Endothelial cell of umbilical vein (primary cell): ENCODE data around the gene RPS14. TPM values are rescaled to one million over a fixed set of nuclear protein-coding genes. Genes with fewer than 3 reads are reported as not detected.

Experiments used
- BruUV-seq: library from RNA; stranded (reverse); fragments of 400-500 nt; replicated peaks from 2 replicates; lab custom pipeline; 2021; lab: Mats Ljungman, UMichigan
- CTCF ChIA-PET: fragments of 300-600, 350-600 bp; sonication (Branson Sonifier 250); formaldehyde crosslinking; loops from one replicate; lab custom pipeline; 2021; ENCODE audit warnings: antibody characterized with exemption, inconsistent platforms; lab: Charles Lee
- POLR2A ChIA-PET: fragments of 300-600, 350-600 bp; sonication (Branson Sonifier 250); formaldehyde crosslinking; loops from one replicate; lab custom pipeline; 2021; ENCODE audit warnings: antibody characterized with exemption, inconsistent platforms; lab: Charles Lee
- DNase-seq: peaks from one replicate; pipeline ENCODE4 v3.0.0-alpha.2; 2011; ENCODE audit warnings: low read depth, low spot score
- FAIRE-seq: peaks from 2 replicates; lab custom pipeline; 2011; peaks lifted over from hg19 to GRCh38; lab: Jason Lieb, UNC
- H2AFZ ChIP-seq: 2 replicates; pipeline ENCODE4 v1.6.0; 2012; ENCODE audit warnings: low read depth, low read length, control low read depth, inconsistent platforms
- H3K27ac ChIP-seq: 2 replicates; pipeline ENCODE4 v1.5.1; 2011; ENCODE audit warnings: low read depth, mild to moderate bottlenecking, control low read depth, low read length, moderate library complexity; ENCODE audit not compliant: insufficient read depth
- H3K27me3 ChIP-seq, 2 experiments: 2 replicates each; pipeline versions ENCODE4 v1.6.0 to v1.6.1; 2011; ENCODE audit warnings: low read length in 2 of 2, mixed read lengths in 1 of 2; ENCODE audit not compliant: control insufficient read depth in 2 of 2, insufficient read depth in 2 of 2
- H3K36me3 ChIP-seq, 2 experiments: 2 replicates in 1 of 2; 3 replicates in 1 of 2; pipeline ENCODE4 v1.5.1; 2011; ENCODE audit warnings: low read length in 2 of 2, mild to moderate bottlenecking in 1 of 2, moderate library complexity in 1 of 2; ENCODE audit not compliant: control insufficient read depth in 2 of 2, insufficient read depth in 2 of 2; ENCODE audit errors: extremely low read depth in 1 of 2
- H3K4me1 ChIP-seq: 3 replicates; pipeline ENCODE4 v1.5.1; 2011; ENCODE audit warnings: mild to moderate bottlenecking, low read length; ENCODE audit not compliant: control insufficient read depth, insufficient read depth; ENCODE audit errors: extremely low read depth
- H3K4me2 ChIP-seq: 2 replicates; pipeline ENCODE4 v1.6.1; 2011; ENCODE audit warnings: low read length, control low read depth, mixed read lengths; ENCODE audit not compliant: insufficient read depth
- H3K4me3 ChIP-seq, 3 experiments: fragments of 200-600 bp in 1 of 3; sonication (generic), shearing (Covaris generic) in 1 of 3; replicated peaks in 1 of 3; 2 replicates each; pipeline ENCODE4 v1.5.1; 2011 to 2016; ENCODE audit warnings: control low read depth in 3 of 3, low read length in 3 of 3, mild to moderate bottlenecking in 2 of 3, inconsistent platforms in 1 of 3, low read depth in 1 of 3, moderate library complexity in 1 of 3; ENCODE audit not compliant: insufficient read depth in 1 of 3
- H3K79me2 ChIP-seq: 2 replicates; pipeline ENCODE4 v1.6.0; 2012; ENCODE audit warnings: low read length, inconsistent platforms; ENCODE audit not compliant: control insufficient read depth, insufficient read depth
- H3K9ac ChIP-seq: replicated peaks from 2 replicates; pipeline ENCODE3; 2011; ENCODE audit warnings: low read length, control low read depth; ENCODE audit not compliant: insufficient read depth; ENCODE audit errors: extremely low read depth
- H3K9me1 ChIP-seq: replicated peaks from 3 replicates; pipeline ENCODE4 v1.6.0; 2011; ENCODE audit warnings: mild to moderate bottlenecking, low read length; ENCODE audit not compliant: control insufficient read depth, insufficient read depth; ENCODE audit errors: extremely low read depth
- H3K9me3 ChIP-seq: replicated peaks from 2 replicates; pipeline ENCODE4 v1.5.1; 2012; ENCODE audit warnings: low read length, inconsistent platforms; ENCODE audit not compliant: control insufficient read depth, insufficient read depth
- H4K20me1 ChIP-seq: replicated peaks from 2 replicates; pipeline ENCODE3; 2011; ENCODE audit warnings: mild to moderate bottlenecking, low read length; ENCODE audit not compliant: control insufficient read depth, insufficient read depth; ENCODE audit errors: extremely low read depth
- EZH2 ChIP-seq: IDR thresholded peaks from 2 replicates; pipeline ENCODE4 v1.6.1; 2012; ENCODE audit warnings: borderline replicate concordance, low read depth, mild to moderate bottlenecking, moderate library complexity, low read length, inconsistent platforms; ENCODE audit not compliant: severe bottlenecking
- FOS ChIP-seq: IDR thresholded peaks from 2 replicates; pipeline ENCODE4 v1.6.1; 2011; ENCODE audit warnings: mild to moderate bottlenecking, low read length, moderate library complexity, borderline replicate concordance; ENCODE audit not compliant: insufficient read depth
- GATA2 ChIP-seq: IDR thresholded peaks from 2 replicates; pipeline ENCODE4 v1.7.0; 2011; ENCODE audit warnings: low read depth, mild to moderate bottlenecking, moderate library complexity, mixed read lengths, low read length; ENCODE audit not compliant: insufficient read length, insufficient read depth
- JUN ChIP-seq: IDR thresholded peaks from 2 replicates; pipeline ENCODE4 v1.6.1; 2011; ENCODE audit warnings: borderline replicate concordance, low read depth; ENCODE audit not compliant: insufficient read length, insufficient read depth
- MYC ChIP-seq: IDR thresholded peaks from one replicate; pipeline ENCODE4 v1.6.1; 2011; ENCODE audit warnings: mild to moderate bottlenecking, low read depth, low read length
- POLR2A ChIP-seq: IDR thresholded peaks from 2 replicates; pipeline ENCODE4 v1.6.1; 2012; ENCODE audit warnings: low read depth, mild to moderate bottlenecking, control low read depth, low read length
- POLR2AphosphoS5 ChIP-seq: IDR thresholded peaks from 2 replicates; pipeline ENCODE4 v1.6.1; 2012; ENCODE audit warnings: low read depth, mild to moderate bottlenecking, control low read depth, low read length, moderate library complexity; ENCODE audit not compliant: insufficient read depth
- dilution Hi-C: fragments of 300-500 bp; cut with MboI; formaldehyde crosslinking; loops from one replicate; pipeline ENCODE4 v1.15.0; 2019; ENCODE audit warnings: low sequenced_read_pairs; ENCODE audit not compliant: extremely low pct_ligation_motif_present
- intact Hi-C: fragments of 100-400 bp; cut with micrococcal nuclease; formaldehyde crosslinking; loops from one replicate; pipeline ENCODE4 v1.10.0; 2022
- polyA plus RNA-seq, 4 experiments: library from polyadenylated mRNA; depleted of rRNA in 3 of 4; stranded (reverse) in 3 of 4; unstranded in 1 of 4; fragments of >200 nt; gene quantifications; 2 replicates each; pipeline versions ENCODE4 v1.2.1 to v1.2.3, GENCODE V29; 2011 to 2012; ENCODE audit warnings: missing spikeins in 1 of 4
- total RNA-seq: library from RNA; stranded (reverse); gene quantifications from 2 replicates; pipeline ENCODE4 v1.2.3, GENCODE V29; 2021
- TF ChIP-seq, protein P1 (sequence below): IDR thresholded peaks from 2 replicates; pipeline ENCODE4 v1.6.1; 2011; ENCODE audit not compliant: insufficient read depth, insufficient read length
- TF ChIP-seq, protein P2 (sequence below), 2 donors: IDR thresholded peaks; 1 replicate in 1 of 2; 2 replicates in 1 of 2; pipeline ENCODE4 v1.5.1; 2011; ENCODE audit warnings: low read length in 2 of 2, mild to moderate bottlenecking in 2 of 2, moderate library complexity in 2 of 2, control low read depth in 1 of 2, inconsistent platforms in 1 of 2, low read depth in 1 of 2; ENCODE audit not compliant: insufficient read depth in 1 of 2; ENCODE audit errors: extremely low read depth in 1 of 2

Gene RPS14
- total and polyA plus RNA-seq, 2 donors (not counting 3 experiments of a cell fraction or from before 2014, with no cell fraction given): 1,852 to 5,521 TPM

DNA sequence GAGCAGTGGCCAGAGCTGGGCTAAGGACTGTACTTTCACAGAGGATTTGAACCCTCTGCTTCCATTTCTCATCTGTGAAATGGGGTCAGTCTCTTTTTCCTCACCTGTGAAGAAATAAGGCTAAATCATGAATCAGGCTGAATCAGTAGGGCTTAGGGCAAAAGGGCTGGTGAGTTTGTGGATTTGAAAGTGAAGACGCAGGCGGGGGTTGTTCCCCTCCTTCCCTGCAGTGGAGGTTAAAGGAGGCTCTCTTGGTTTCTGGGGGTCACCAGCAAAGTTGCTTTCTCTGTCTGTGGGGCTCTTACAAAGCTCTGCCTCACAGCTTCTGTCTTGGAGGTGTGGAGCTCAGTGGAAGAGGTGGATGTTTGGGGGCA, 40.7 kb upstream of the RPS14 start:
- no peak overlapping the region for H3K4me3 ChIP-seq
- DNase-seq (no peak), FAIRE-seq (no peak)
- no peaks in the 10 kb centered on the region for H3K9me1 ChIP-seq
- H3K79me2 ChIP-seq: peaks cover 62% of the 10 kb centered on the region
- peaks cover 42% of the 10 kb centered on the region for H3K4me1 ChIP-seq
- no peaks in the 10 kb centered on the region for H3K27me3 ChIP-seq
- TF ChIP-seq EZH2 (no peak), FOS (no peak), MYC (no peak), GATA2 (no peak), POLR2A (no peak), POLR2AphosphoS5 (no peak), JUN (no peak)
- TF ChIP-seq, protein P1, sequence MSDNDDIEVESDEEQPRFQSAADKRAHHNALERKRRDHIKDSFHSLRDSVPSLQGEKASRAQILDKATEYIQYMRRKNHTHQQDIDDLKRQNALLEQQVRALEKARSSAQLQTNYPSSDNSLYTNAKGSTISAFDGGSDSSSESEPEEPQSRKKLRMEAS: no peak
- TF ChIP-seq, protein P2, sequence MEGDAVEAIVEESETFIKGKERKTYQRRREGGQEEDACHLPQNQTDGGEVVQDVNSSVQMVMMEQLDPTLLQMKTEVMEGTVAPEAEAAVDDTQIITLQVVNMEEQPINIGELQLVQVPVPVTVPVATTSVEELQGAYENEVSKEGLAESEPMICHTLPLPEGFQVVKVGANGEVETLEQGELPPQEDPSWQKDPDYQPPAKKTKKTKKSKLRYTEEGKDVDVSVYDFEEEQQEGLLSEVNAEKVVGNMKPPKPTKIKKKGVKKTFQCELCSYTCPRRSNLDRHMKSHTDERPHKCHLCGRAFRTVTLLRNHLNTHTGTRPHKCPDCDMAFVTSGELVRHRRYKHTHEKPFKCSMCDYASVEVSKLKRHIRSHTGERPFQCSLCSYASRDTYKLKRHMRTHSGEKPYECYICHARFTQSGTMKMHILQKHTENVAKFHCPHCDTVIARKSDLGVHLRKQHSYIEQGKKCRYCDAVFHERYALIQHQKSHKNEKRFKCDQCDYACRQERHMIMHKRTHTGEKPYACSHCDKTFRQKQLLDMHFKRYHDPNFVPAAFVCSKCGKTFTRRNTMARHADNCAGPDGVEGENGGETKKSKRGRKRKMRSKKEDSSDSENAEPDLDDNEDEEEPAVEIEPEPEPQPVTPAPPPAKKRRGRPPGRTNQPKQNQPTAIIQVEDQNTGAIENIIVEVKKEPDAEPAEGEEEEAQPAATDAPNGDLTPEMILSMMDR (IDR thresholded peaks at IDR 0.05; ENCODE audit: extremely low read depth in 1 of 2, insufficient read depth in 1 of 2, low read depth in 1 of 2, low read length in 2 of 2): no peak
- ChIA-PET CTCF (interaction anchor here (1.2 to 5.8 kb wide), 6 partner anchors 16 to 39 kb away, joined by 3 to 32 read pairs (median 6); no protein-coding TSS in a partner anchor), POLR2A (no interaction called here)
- no peak overlapping the region for H3K27ac ChIP-seq
- H2AFZ ChIP-seq: no peak overlapping the region
- intact Hi-C loops: no loop called here
- H4K20me1 ChIP-seq: no peaks in the 10 kb centered on the region
- dilution Hi-C loops: no loop called here
- H3K36me3 ChIP-seq: peaks cover 0 to 3% of the 10 kb centered on the region in 2 experiments
- H3K9me3 ChIP-seq: no peaks in the 10 kb centered on the region
- no peak overlapping the region for H3K4me2 ChIP-seq
- no TSS peak for BruUV-seq
- no peak overlapping the region for H3K9ac ChIP-seq
